Colonic mucosa (tissue), 4 donors: Measurements from ENCODE around the gene SLX4IP. TPM values are rescaled to one million over a fixed set of nuclear protein-coding genes. Genes with fewer than 3 reads are reported as not detected.

Experiments used
- DNase-seq: peaks from one replicate; pipeline ENCODE4 v3.0.0-alpha.2; 2020
- H3K27ac ChIP-seq: fragments of 200-600 bp; one replicate; pipeline ENCODE4 v1.8.0; 2021
- H3K27me3 ChIP-seq: fragments of 200-600 bp; one replicate; pipeline ENCODE4 v1.8.0; 2021
- H3K36me3 ChIP-seq: fragments of 200-600 bp; one replicate; pipeline ENCODE4 v1.8.0; 2021
- H3K4me1 ChIP-seq: fragments of 200-600 bp; one replicate; pipeline ENCODE4 v1.8.0; 2021; ENCODE audit warnings: mild to moderate bottlenecking
- H3K4me3 ChIP-seq: fragments of 200-600 bp; one replicate; pipeline ENCODE4 v1.8.0; 2021
- H3K9ac ChIP-seq, 2 donors: one replicate each; pipeline ENCODE4 v1.7.0; 2013; ENCODE audit warnings: control low read depth in 2 of 2, low read depth in 2 of 2, low read length in 2 of 2
- H3K9me3 ChIP-seq: fragments of 200-600 bp; one replicate; pipeline ENCODE4 v1.8.0; 2021
- CTCF ChIP-seq: fragments of 200-600 bp; IDR thresholded peaks from one replicate; pipeline ENCODE4 v1.8.0; 2022; ENCODE audit warnings: antibody characterized with exemption, mild to moderate bottlenecking
- intact Hi-C: fragments of 100-400 bp; cut with DNase I; formaldehyde crosslinking; loops from one replicate; pipeline ENCODE4 v1.14.1; 2022
- total RNA-seq, 2 donors: library from RNA; stranded (reverse); fragmentation: NEBNext Ultra II Directional in 1 of 2; extraction: Animal tissue kit (Norgen Biotek cat#: 25700) in 1 of 2; gene quantifications; one replicate each; pipeline ENCODE4 v1.2.1, GENCODE V29; 2021
- donor health status: healthy.
- donor health status: DM: no; HTN: no; CAD: no.
- donor health status: DM: no; HTN: no; CAD: no.

The SLX4IP gene
- total RNA-seq, 2 donors from 2014 or later = 5.0 to 8.8 TPM

GRCh38 chr20:10489853-10490252, 54.7 kb downstream of the SLX4IP start:
- TF ChIP-seq CTCF = no peak
- Histone ChIP-seq H3K9ac (no peak overlapping the region), H3K36me3 (no peaks in the 10 kb centered on the region), H3K9me3 (no peaks in the 10 kb centered on the region), H3K4me3 (no peak overlapping the region), H3K4me1 (no peaks in the 10 kb centered on the region), H3K27ac (no peak overlapping the region), H3K27me3 (no peaks in the 10 kb centered on the region)
- no peak for DNase-seq
- intact Hi-C loops = no loop called here

DNA sequence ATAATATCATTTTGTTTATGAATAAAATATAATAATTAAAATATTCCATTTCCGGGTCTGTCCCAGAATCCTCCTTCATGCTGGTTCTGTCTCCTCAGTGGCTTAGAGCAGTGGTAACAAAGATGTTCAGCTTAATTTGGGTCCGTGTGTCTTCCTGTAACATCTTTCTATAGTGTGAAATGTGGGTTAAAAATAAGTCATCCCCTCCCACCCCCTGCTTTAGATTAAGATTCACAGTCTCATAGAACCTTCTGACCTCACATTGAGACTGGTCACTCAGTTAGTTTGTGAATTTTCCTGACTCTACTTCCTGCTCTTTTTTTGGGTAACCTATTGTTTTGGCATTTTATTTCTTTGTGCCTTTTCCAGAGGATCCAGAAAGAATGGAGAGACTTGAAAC, 55.2 kb downstream of the SLX4IP start:
- no peak overlapping the region for H3K4me3 ChIP-seq
- no peak for DNase-seq
- no peaks in the 10 kb centered on the region for H3K4me1 ChIP-seq
- H3K27ac ChIP-seq = no peak overlapping the region
- no peaks in the 10 kb centered on the region for H3K27me3 ChIP-seq
- H3K9ac ChIP-seq = no peak overlapping the region
- no peak for TF ChIP-seq CTCF
- intact Hi-C loops = no loop called here
- H3K9me3 ChIP-seq = no peaks in the 10 kb centered on the region
- H3K36me3 ChIP-seq = no peaks in the 10 kb centered on the region

DNA sequence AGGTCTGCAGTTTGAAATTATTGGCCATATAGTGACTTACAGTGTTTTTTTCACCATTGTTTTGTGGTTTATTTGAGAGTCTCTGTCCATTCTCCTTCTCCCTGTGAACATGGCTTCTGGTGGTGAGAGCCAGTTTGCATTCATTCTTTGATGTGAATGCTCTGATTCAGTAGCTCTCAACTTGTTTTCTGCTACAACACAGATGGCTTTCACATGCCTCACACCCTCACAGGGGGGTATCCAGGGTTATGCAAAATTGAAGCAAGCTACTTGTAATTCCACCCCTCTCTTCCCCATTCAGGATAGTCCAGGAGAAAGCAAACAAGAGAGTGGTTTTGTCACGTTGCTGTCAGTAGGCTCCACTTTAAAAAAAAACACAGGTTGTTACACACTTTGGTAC, 55.6 kb downstream of the SLX4IP start:
- no peaks in the 10 kb centered on the region for H3K27me3 ChIP-seq
- no peaks in the 10 kb centered on the region for H3K4me1 ChIP-seq
- H3K9me3 ChIP-seq = no peaks in the 10 kb centered on the region
- no peak overlapping the region for H3K27ac ChIP-seq
- DNase-seq = no peak
- intact Hi-C loops = no loop called here
- no peak for TF ChIP-seq CTCF
- H3K9ac ChIP-seq = no peak overlapping the region
- H3K36me3 ChIP-seq = no peaks in the 10 kb centered on the region
- H3K4me3 ChIP-seq = no peak overlapping the region

- no peak overlapping the region for H3K4me3 ChIP-seq
- no peak for TF ChIP-seq CTCF
- no peaks in the 10 kb centered on the region for H3K36me3 ChIP-seq
- H3K27ac ChIP-seq = no peak overlapping the region
- no peaks in the 10 kb centered on the region for H3K27me3 ChIP-seq
- no peak for DNase-seq
- no peak overlapping the region for H3K9ac ChIP-seq
- intact Hi-C loops = no loop called here
- no peaks in the 10 kb centered on the region for H3K4me1 ChIP-seq
- no peaks in the 10 kb centered on the region for H3K9me3 ChIP-seq
Measured at GRCh38 chr20:10492065-10492464, 57.0 kb downstream of the SLX4IP start.

GRCh38 chr20:10492844-10493243, 57.7 kb downstream of the SLX4IP start:
- DNase-seq = no peak
- H3K27me3 ChIP-seq = no peaks in the 10 kb centered on the region
- H3K9ac ChIP-seq = no peak overlapping the region
- intact Hi-C loops = no loop called here
- no peaks in the 10 kb centered on the region for H3K4me1 ChIP-seq
- H3K9me3 ChIP-seq = no peaks in the 10 kb centered on the region
- no peak overlapping the region for H3K4me3 ChIP-seq
- no peak overlapping the region for H3K27ac ChIP-seq
- H3K36me3 ChIP-seq = no peaks in the 10 kb centered on the region
- TF ChIP-seq CTCF = no peak

- H3K9me3 ChIP-seq = no peaks in the 10 kb centered on the region
- DNase-seq = no peak
Measured at GRCh38 chr20:10495173-10495572, 60.1 kb downstream of the SLX4IP start.

More at GRCh38 chr20:10495173-10495572, 60.1 kb downstream of the SLX4IP start:
- H3K27ac ChIP-seq = no peak overlapping the region
- no peaks in the 10 kb centered on the region for H3K4me1 ChIP-seq
- intact Hi-C loops = no loop called here
- no peak overlapping the region for H3K9ac ChIP-seq
- H3K4me3 ChIP-seq = no peak overlapping the region
- TF ChIP-seq CTCF = no peak
- H3K27me3 ChIP-seq = no peaks in the 10 kb centered on the region
- H3K36me3 ChIP-seq = no peaks in the 10 kb centered on the region
